Fibroblast of lung (primary cell): ENCODE data around the gene ARHGAP5. TPM values are rescaled to one million over a fixed set of nuclear protein-coding genes. Genes with fewer than 3 reads are reported as not detected.

ENCODE experiments used
- DNase-seq, 2 donors: peaks; one replicate each; pipeline versions ENCODE4 v3.0.0 to v3.0.0-alpha.2; 2010; ENCODE audit warnings: low read depth in 2 of 2
- H2AFZ ChIP-seq: 2 replicates; pipeline ENCODE4 v1.5.1; 2012; ENCODE audit warnings: low read length, control low read depth, inconsistent platforms
- H3K27ac ChIP-seq: 2 replicates; pipeline ENCODE4 v1.5.1; 2011; ENCODE audit warnings: low read length, control low read depth; ENCODE audit not compliant: insufficient read depth
- H3K27me3 ChIP-seq: 2 replicates; pipeline ENCODE4 v1.5.1; 2011; ENCODE audit warnings: mild to moderate bottlenecking, low read length; ENCODE audit not compliant: control insufficient read depth, insufficient read depth
- H3K36me3 ChIP-seq: 2 replicates; pipeline ENCODE4 v1.5.1; 2011; ENCODE audit warnings: low read length; ENCODE audit not compliant: control insufficient read depth, insufficient read depth
- H3K4me1 ChIP-seq: 2 replicates; pipeline ENCODE4 v1.5.1; 2011; ENCODE audit warnings: low read length; ENCODE audit not compliant: control insufficient read depth, insufficient read depth; ENCODE audit errors: extremely low read depth
- H3K4me2 ChIP-seq: 2 replicates; pipeline ENCODE4 v1.5.1; 2011; ENCODE audit warnings: low read length, control low read depth; ENCODE audit not compliant: insufficient read depth; ENCODE audit errors: extremely low read depth
- H3K4me3 ChIP-seq, 4 experiments: fragments of 200-600 bp in 1 of 4; sonication (generic) in 1 of 4; replicated peaks in 1 of 4; 2 replicates each; pipeline ENCODE4 v1.5.1; 2011 to 2016; ENCODE audit warnings: low read length in 4 of 4, low read depth in 3 of 4, mild to moderate bottlenecking in 3 of 4, control low read depth in 2 of 4, inconsistent platforms in 1 of 4, mixed read lengths in 1 of 4; ENCODE audit not compliant: insufficient read depth in 1 of 4; ENCODE audit errors: control extremely low read depth in 1 of 4
- H3K79me2 ChIP-seq: 2 replicates; pipeline ENCODE4 v1.5.1; 2012; ENCODE audit warnings: mild to moderate bottlenecking, low read length, inconsistent platforms; ENCODE audit not compliant: control insufficient read depth, insufficient read depth
- H3K9ac ChIP-seq: 2 replicates; pipeline ENCODE4 v1.5.1; 2011; ENCODE audit warnings: mild to moderate bottlenecking, low read length, control low read depth; ENCODE audit not compliant: insufficient read depth
- H3K9me3 ChIP-seq: 2 replicates; pipeline ENCODE4 v1.5.1; 2012; ENCODE audit warnings: low read depth, low read length; ENCODE audit not compliant: control insufficient read depth, insufficient read depth
- H4K20me1 ChIP-seq: 2 replicates; pipeline ENCODE4 v1.5.1; 2011; ENCODE audit warnings: low read length; ENCODE audit not compliant: control insufficient read depth, insufficient read depth; ENCODE audit errors: extremely low read depth
- EZH2 ChIP-seq: IDR thresholded peaks from 2 replicates; pipeline ENCODE4 v1.5.1; 2012; ENCODE audit warnings: low read length, control low read depth, mild to moderate bottlenecking; ENCODE audit errors: missing control alignments
- polyA plus RNA-seq, 2 donors: library from polyadenylated mRNA; depleted of rRNA in 1 of 2; stranded (reverse) in 1 of 2; unstranded in 1 of 2; fragments of >200 nt; gene quantifications; 2 replicates each; pipeline ENCODE4 v1.2.1, GENCODE V29; 2011 to 2012; ENCODE audit warnings: missing spikeins in 1 of 2
- total RNA-seq: library from RNA; depleted of rRNA; stranded (reverse); fragments of >200 nt; gene quantifications from 2 replicates; pipeline ENCODE4 v1.2.1, GENCODE V29; 2014
- TF ChIP-seq, protein P1 (sequence below), 2 donors: IDR thresholded peaks in 1 of 2; conservative IDR thresholded peaks in 1 of 2; 1 replicate in 1 of 2; 2 replicates in 1 of 2; pipeline ENCODE4 v1.5.1; 2011 to 2012; ENCODE audit warnings: low read length in 2 of 2, control low read depth in 1 of 2, inconsistent platforms in 1 of 2, low read depth in 1 of 2, mild to moderate bottlenecking in 1 of 2

ARHGAP5 gene
- total and polyA plus RNA-seq, 2 donors (not counting 1 experiment from before 2014, with no cell fraction given) = 37.0 to 68.4 TPM

DNA sequence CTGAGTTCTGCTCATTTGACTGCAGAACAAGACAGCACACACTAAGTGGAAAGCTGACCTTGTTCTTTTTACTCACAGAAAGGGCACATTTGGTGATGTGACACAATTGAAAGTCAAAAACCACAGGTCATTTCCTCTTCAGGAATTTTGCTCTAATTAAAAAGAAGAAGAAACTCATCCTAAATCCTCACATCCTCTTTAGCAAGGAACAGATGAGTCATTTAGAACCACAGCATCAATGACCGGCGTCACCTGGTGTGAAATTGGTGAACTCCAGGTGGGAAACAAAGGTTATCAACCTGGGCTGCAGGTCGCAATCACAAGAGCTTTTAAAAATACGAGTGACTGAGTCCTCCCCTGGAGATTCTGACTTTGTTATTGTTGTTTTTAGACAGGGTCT lies 128.9 kb downstream of the ARHGAP5 start:
- Histone ChIP-seq H3K4me2 (no peak overlapping the region), H3K27ac (no peak overlapping the region), H3K9me3 (no peaks in the 10 kb centered on the region), H3K4me1 (no peaks in the 10 kb centered on the region), H3K9ac (no peak overlapping the region), H3K79me2 (no peaks in the 10 kb centered on the region), H3K4me3 (no peak overlapping the region), H3K27me3 (peaks cover 2% of the 10 kb centered on the region), H4K20me1 (no peaks in the 10 kb centered on the region), H3K36me3 (no peaks in the 10 kb centered on the region), H2AFZ (no peak overlapping the region)
- TF ChIP-seq EZH2 = no peak
- TF ChIP-seq, protein P1, sequence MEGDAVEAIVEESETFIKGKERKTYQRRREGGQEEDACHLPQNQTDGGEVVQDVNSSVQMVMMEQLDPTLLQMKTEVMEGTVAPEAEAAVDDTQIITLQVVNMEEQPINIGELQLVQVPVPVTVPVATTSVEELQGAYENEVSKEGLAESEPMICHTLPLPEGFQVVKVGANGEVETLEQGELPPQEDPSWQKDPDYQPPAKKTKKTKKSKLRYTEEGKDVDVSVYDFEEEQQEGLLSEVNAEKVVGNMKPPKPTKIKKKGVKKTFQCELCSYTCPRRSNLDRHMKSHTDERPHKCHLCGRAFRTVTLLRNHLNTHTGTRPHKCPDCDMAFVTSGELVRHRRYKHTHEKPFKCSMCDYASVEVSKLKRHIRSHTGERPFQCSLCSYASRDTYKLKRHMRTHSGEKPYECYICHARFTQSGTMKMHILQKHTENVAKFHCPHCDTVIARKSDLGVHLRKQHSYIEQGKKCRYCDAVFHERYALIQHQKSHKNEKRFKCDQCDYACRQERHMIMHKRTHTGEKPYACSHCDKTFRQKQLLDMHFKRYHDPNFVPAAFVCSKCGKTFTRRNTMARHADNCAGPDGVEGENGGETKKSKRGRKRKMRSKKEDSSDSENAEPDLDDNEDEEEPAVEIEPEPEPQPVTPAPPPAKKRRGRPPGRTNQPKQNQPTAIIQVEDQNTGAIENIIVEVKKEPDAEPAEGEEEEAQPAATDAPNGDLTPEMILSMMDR (conservative IDR thresholded peaks at IDR 0.05 in 1 of 2, IDR thresholded peaks at IDR 0.05 in 1 of 2; ENCODE audit: low read depth in 1 of 2, low read length in 2 of 2) = no peak
- DNase-seq = no peak

DNA sequence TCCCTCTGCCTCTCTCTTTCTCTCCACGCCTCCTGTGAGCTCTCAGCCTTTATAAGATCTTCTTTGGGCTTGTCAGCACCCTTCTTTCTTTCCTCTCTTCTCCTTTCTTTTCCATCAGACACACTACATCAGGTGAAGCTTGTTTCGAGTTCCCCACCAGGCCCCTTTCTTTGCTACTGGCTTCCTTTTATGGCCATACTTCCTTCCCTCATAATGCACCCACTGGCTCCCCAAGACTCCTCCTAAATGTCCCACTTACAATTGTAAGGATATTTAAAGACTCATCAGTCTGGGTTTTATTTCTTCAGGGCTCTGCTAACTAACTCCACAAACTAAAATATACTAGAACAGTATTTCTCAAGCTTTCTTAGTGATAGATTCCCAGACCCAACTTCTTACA lies 129.4 kb downstream of the ARHGAP5 start:
- H3K4me3 ChIP-seq = no peak overlapping the region
- H3K79me2 ChIP-seq = no peaks in the 10 kb centered on the region
- no peak overlapping the region for H3K27ac ChIP-seq
- peaks cover 2% of the 10 kb centered on the region for H3K27me3 ChIP-seq
- H3K4me1 ChIP-seq = no peaks in the 10 kb centered on the region
- H3K4me2 ChIP-seq = no peak overlapping the region
- H4K20me1 ChIP-seq = no peaks in the 10 kb centered on the region
- no peak overlapping the region for H2AFZ ChIP-seq
- no peak overlapping the region for H3K9ac ChIP-seq
- H3K36me3 ChIP-seq = no peaks in the 10 kb centered on the region
- DNase-seq = no peak
- H3K9me3 ChIP-seq = no peaks in the 10 kb centered on the region
- no peak for TF ChIP-seq EZH2
- TF ChIP-seq, protein P1 (conservative IDR thresholded peaks at IDR 0.05 in 1 of 2, IDR thresholded peaks at IDR 0.05 in 1 of 2; ENCODE audit: low read depth in 1 of 2, low read length in 2 of 2) = no peak

DNA sequence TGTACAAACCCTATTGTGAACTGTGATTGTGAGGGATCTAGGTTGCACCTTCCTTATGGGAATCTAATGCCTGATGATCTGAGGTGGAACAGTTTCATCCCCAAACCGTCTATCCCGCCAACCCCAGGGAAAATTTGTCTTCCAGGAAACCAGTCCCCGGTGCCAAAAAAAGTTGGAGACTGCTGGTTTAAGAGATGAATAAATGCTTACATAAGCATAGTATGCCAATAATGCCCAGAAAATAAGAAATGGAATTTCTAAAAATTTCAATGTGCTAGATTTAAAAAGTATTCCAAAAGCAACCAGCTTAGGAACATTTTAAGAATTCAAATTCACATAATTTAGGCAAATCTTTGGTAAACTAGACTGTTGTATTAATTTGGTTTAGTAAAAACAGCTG lies 131.4 kb downstream of the ARHGAP5 start:
- Histone ChIP-seq H3K9me3 (no peaks in the 10 kb centered on the region), H3K4me2 (no peak overlapping the region), H3K79me2 (no peaks in the 10 kb centered on the region), H3K9ac (no peak overlapping the region), H4K20me1 (no peaks in the 10 kb centered on the region), H3K27me3 (no peaks in the 10 kb centered on the region), H3K4me1 (no peaks in the 10 kb centered on the region), H3K4me3 (no peak overlapping the region), H2AFZ (no peak overlapping the region), H3K27ac (no peak overlapping the region), H3K36me3 (no peaks in the 10 kb centered on the region)
- DNase-seq = no peak
- TF ChIP-seq EZH2 = no peak
- TF ChIP-seq, protein P1 (conservative IDR thresholded peaks at IDR 0.05 in 1 of 2, IDR thresholded peaks at IDR 0.05 in 1 of 2; ENCODE audit: low read depth in 1 of 2, low read length in 2 of 2) = no peak

Other genes with a start within 250 kb of the ARHGAP5 start
- gene RNU6-7, start 124.7 kb downstream of the ARHGAP5 start, total RNA-seq = not detected in 2 replicates
- gene RNU6-7, start 124.7 kb downstream of the ARHGAP5 start, polyA plus RNA-seq = not detected in 2 replicates
- not detected in 2 replicates for gene RNU6-8, start 126.0 kb downstream of the ARHGAP5 start, total RNA-seq
- not detected in 2 replicates for gene RNU6-8, start 126.0 kb downstream of the ARHGAP5 start, polyA plus RNA-seq